ENCODE results near the gene SYCE1. TPM values are rescaled to one million over a fixed set of nuclear protein-coding genes. Genes with fewer than 3 reads are reported as not detected.
"Not testable (repeated sequence)": the region's sequence is repeated elsewhere in the genome, so short reads cannot be mapped to it uniquely, and the experiment has no call there.

SYCE1 gene
- polyA plus RNA-seq, 1 donor (not counting 4 experiments of a cell fraction or from before 2014, with no cell fraction given), result not detected

DNA sequence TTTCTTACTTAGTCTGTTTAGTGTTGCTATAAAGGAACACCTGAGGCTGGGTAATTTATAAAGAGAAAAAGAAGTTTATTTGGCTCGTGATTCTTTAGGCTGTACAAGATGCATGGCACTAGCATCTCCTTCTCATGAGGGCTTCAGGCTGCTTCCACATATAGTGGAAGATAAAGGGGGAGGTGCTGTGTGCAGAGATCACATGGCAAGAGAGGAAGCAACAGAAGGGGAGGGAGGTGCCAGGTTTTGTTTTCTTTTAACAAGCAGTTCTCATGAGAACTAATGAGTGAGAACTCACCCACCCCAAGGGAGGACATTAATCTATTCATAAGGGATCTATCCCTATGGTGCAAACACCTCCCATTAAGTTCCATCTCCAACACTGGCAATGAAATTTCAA, 20.9 kb downstream of the SYCE1 start:
- no peak overlapping the region for H3K9ac ChIP-seq (ENCODE audit: control insufficient read depth, extremely low read depth, insufficient read depth, low read length)
- TF ChIP-seq EZH2 (IDR thresholded peaks at IDR 0.05; ENCODE audit: low read length), result no peak
- TF ChIP-seq, protein P1, sequence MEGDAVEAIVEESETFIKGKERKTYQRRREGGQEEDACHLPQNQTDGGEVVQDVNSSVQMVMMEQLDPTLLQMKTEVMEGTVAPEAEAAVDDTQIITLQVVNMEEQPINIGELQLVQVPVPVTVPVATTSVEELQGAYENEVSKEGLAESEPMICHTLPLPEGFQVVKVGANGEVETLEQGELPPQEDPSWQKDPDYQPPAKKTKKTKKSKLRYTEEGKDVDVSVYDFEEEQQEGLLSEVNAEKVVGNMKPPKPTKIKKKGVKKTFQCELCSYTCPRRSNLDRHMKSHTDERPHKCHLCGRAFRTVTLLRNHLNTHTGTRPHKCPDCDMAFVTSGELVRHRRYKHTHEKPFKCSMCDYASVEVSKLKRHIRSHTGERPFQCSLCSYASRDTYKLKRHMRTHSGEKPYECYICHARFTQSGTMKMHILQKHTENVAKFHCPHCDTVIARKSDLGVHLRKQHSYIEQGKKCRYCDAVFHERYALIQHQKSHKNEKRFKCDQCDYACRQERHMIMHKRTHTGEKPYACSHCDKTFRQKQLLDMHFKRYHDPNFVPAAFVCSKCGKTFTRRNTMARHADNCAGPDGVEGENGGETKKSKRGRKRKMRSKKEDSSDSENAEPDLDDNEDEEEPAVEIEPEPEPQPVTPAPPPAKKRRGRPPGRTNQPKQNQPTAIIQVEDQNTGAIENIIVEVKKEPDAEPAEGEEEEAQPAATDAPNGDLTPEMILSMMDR (optimal IDR thresholded peaks at IDR 0.05 in 1 of 3, IDR thresholded peaks at IDR 0.05 in 1 of 3, conservative IDR thresholded peaks at IDR 0.05 in 1 of 3; ENCODE audit: extremely low read depth in 1 of 3, insufficient read depth in 2 of 3, low read length in 3 of 3), result no peak
- H3K4me2 ChIP-seq (ENCODE audit: control insufficient read depth, extremely low read depth, insufficient read depth, low read depth, low read length), result no peak overlapping the region
- no peaks in the 10 kb centered on the region for H3K4me1 ChIP-seq (ENCODE audit: control insufficient read depth, extremely low read depth, insufficient read depth, low read length)
- no peak for DNase-seq (ENCODE audit: low read depth, low spot score)
- H3K9me1 ChIP-seq (ENCODE audit: control insufficient read depth, extremely low read depth, insufficient read depth, low read length), result no peaks in the 10 kb centered on the region
- H3K9me3 ChIP-seq (ENCODE audit: control insufficient read depth, low read depth, low read length), result no peaks in the 10 kb centered on the region
- H3K36me3 ChIP-seq (ENCODE audit: control insufficient read depth in 2 of 2, extremely low read depth in 1 of 2, insufficient read depth in 2 of 2, low read length in 2 of 2), result no peaks in the 10 kb centered on the region
- H3K27ac ChIP-seq (ENCODE audit: control insufficient read depth, insufficient read depth, low read length), result no peak overlapping the region
- no peaks in the 10 kb centered on the region for H3K79me2 ChIP-seq (ENCODE audit: control insufficient read depth, insufficient read depth, low read length)
- no peak overlapping the region for H2AFZ ChIP-seq (ENCODE audit: control insufficient read depth, low read length)
- FAIRE-seq, result no peak
- no peaks in the 10 kb centered on the region for H4K20me1 ChIP-seq (ENCODE audit: control insufficient read depth, extremely low read depth, insufficient read depth, low read length)
- H3K4me3 ChIP-seq (ENCODE audit: control insufficient read depth in 2 of 3, extremely low read depth in 1 of 3, insufficient read depth in 2 of 3, low read depth in 1 of 3, low read length in 3 of 3), result no peak overlapping the region
- H3K27me3 ChIP-seq (ENCODE audit: control insufficient read depth, extremely low read depth, insufficient read depth, low read length), result no peaks in the 10 kb centered on the region
- dilution Hi-C loops (cut with MboI; ENCODE audit: extremely low pct_ligation_motif_present, low sequenced_read_pairs), result no loop called here

DNA sequence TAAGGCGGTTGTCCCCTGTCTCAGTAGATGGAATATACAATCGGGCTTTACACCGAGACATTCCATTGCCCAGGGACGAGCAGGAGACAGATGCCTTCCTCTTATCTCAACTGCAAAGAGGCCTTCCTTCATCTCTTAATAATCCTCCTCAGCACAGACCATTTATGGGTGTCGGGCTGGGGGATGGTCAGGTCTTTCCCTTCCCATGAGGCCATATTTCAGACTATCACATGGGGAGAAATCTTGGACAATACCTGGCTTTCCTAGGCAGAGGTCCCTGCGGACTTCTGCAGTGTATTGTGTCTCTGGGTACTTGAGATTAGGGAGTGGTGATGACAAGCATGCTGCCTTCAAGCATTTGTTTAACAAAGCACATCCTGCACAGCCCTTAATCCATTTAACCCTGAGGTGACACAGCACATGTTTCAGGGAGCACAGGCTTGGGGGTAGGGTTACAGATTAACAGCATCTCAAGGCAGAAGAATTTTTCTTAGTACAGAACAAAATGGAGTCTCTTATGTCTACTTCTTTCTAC, 23.9 kb downstream of the SYCE1 start:
- dilution Hi-C loops (cut with MboI; ENCODE audit: extremely low pct_ligation_motif_present, low sequenced_read_pairs); H3K9ac ChIP-seq (ENCODE audit: control insufficient read depth, extremely low read depth, insufficient read depth, low read length); H3K79me2 ChIP-seq (ENCODE audit: control insufficient read depth, insufficient read depth, low read length); H2AFZ ChIP-seq (ENCODE audit: control insufficient read depth, low read length); H3K4me1 ChIP-seq (ENCODE audit: control insufficient read depth, extremely low read depth, insufficient read depth, low read length); FAIRE-seq; H3K36me3 ChIP-seq (ENCODE audit: control insufficient read depth in 2 of 2, extremely low read depth in 1 of 2, insufficient read depth in 2 of 2, low read length in 2 of 2); DNase-seq (ENCODE audit: low read depth, low spot score); H3K27ac ChIP-seq (ENCODE audit: control insufficient read depth, insufficient read depth, low read length); H3K9me3 ChIP-seq (ENCODE audit: control insufficient read depth, low read depth, low read length); H3K4me3 ChIP-seq (ENCODE audit: control insufficient read depth in 2 of 3, extremely low read depth in 1 of 3, insufficient read depth in 2 of 3, low read depth in 1 of 3, low read length in 3 of 3); H3K9me1 ChIP-seq (ENCODE audit: control insufficient read depth, extremely low read depth, insufficient read depth, low read length); H3K4me2 ChIP-seq (ENCODE audit: control insufficient read depth, extremely low read depth, insufficient read depth, low read depth, low read length); H3K27me3 ChIP-seq (ENCODE audit: control insufficient read depth, extremely low read depth, insufficient read depth, low read length); H4K20me1 ChIP-seq (ENCODE audit: control insufficient read depth, extremely low read depth, insufficient read depth, low read length): not testable (repeated sequence)
